GM23338 (cell line): Measurements from ENCODE around the gene STX8.

Source experiments
- CREB1 ChIP-seq: fragments of 250-450 bp; sonication (Bioruptor Pico); IDR thresholded peaks from 2 replicates; pipeline ENCODE4 v1.5.0; 2020; ENCODE audit warnings: low read depth, mild to moderate bottlenecking, moderate library complexity
- CTCF ChIP-seq, 2 experiments: fragments of 200-600 bp in 1 of 2; sonication (generic) in 1 of 2; conservative IDR thresholded peaks; 2 replicates each; pipeline versions ENCODE4 v1.5.1 to v1.6.1; 2016 to 2017; ENCODE audit warnings: antibody characterized with exemption in 2 of 2, low read depth in 2 of 2, mild to moderate bottlenecking in 2 of 2, moderate library complexity in 1 of 2
- ETS1 ChIP-seq: IDR thresholded peaks from 2 replicates; pipeline ENCODE4 v1.6.1; 2016; ENCODE audit warnings: antibody characterized with exemption
- EZH2 ChIP-seq: fragments of 200-600 bp; sonication (generic); IDR thresholded peaks from one replicate; pipeline ENCODE4 v1.8.0; 2017; ENCODE audit warnings: antibody characterized with exemption, mild to moderate bottlenecking, low read depth; ENCODE audit not compliant: unreplicated experiment
- EZH2phosphoT487 ChIP-seq: fragments of 200-600 bp; sonication (generic); IDR thresholded peaks from one replicate; pipeline ENCODE4 v1.8.1; 2018; ENCODE audit warnings: antibody characterized with exemption; ENCODE audit not compliant: unreplicated experiment
- JUNB ChIP-seq: IDR thresholded peaks from one replicate; pipeline ENCODE4 v1.6.1; 2016; ENCODE audit warnings: antibody characterized with exemption; ENCODE audit not compliant: unreplicated experiment
- NANOG ChIP-seq: IDR thresholded peaks from 2 replicates; pipeline ENCODE4 v1.6.1; 2016; ENCODE audit warnings: antibody characterized with exemption, borderline replicate concordance
- POLR2AphosphoS5 ChIP-seq: IDR thresholded peaks from 2 replicates; pipeline ENCODE4 v1.6.1; 2016; ENCODE audit warnings: antibody characterized with exemption, low read depth
- REST ChIP-seq: IDR thresholded peaks from one replicate; pipeline ENCODE4 v1.6.1; 2018; ENCODE audit warnings: antibody characterized with exemption; ENCODE audit not compliant: unreplicated experiment
- STAT1 ChIP-seq: IDR thresholded peaks from one replicate; pipeline ENCODE4 v1.6.1; 2016; ENCODE audit warnings: antibody characterized with exemption; ENCODE audit not compliant: unreplicated experiment
- ZNF114 ChIP-seq: fragments of 250-450 bp; sonication (Bioruptor Pico); IDR thresholded peaks from 2 replicates; pipeline ENCODE4 v1.5.0; 2020; ENCODE audit warnings: mild to moderate bottlenecking, moderate library complexity
- ZNF331 ChIP-seq: fragments of 250-450 bp; sonication (Bioruptor Pico); IDR thresholded peaks from 2 replicates; pipeline ENCODE4 v1.5.0; 2020; ENCODE audit warnings: low read depth, mild to moderate bottlenecking, moderate library complexity

GRCh38 chr17:9298776-9299295, 276.8 kb downstream of the STX8 start:
- no peak for TF ChIP-seq EZH2phosphoT487
- TF ChIP-seq CTCF (conservative IDR thresholded peaks at IDR 0.05; ENCODE audit: low read depth in 2 of 2): no peak; a peak in 1 of 4 replicates
- no peak for TF ChIP-seq EZH2
- TF ChIP-seq REST: no peak
- no peak for TF ChIP-seq ZNF114
- no peak for TF ChIP-seq POLR2AphosphoS5
- TF ChIP-seq STAT1: no peak
- no peak for TF ChIP-seq NANOG
- no peak for TF ChIP-seq CREB1 (CRISPR knock-in tag)
- TF ChIP-seq JUNB: no peak
- no peak for TF ChIP-seq ETS1
- no peak for TF ChIP-seq ZNF331 (CRISPR knock-in tag)
